Kidney (tissue), 14 donors: Measurements from ENCODE around the gene PLA2G2C. TPM values are rescaled to one million over a fixed set of nuclear protein-coding genes. Genes with fewer than 3 reads are reported as not detected.

Source experiments
- DNase-seq, 5 donors: peaks; one replicate each; pipeline ENCODE4 v3.0.0-alpha.2; 2013 to 2020
- FAIRE-seq: peaks from 2 replicates; lab custom pipeline; 2012; peaks lifted over from hg19 to GRCh38; lab: Jason Lieb, UNC
- H3K27ac ChIP-seq, 2 donors: one replicate each; pipeline ENCODE4 v1.7.0; 2013; ENCODE audit warnings: low read depth in 2 of 2, low read length in 2 of 2, inconsistent platforms in 1 of 2
- H3K27me3 ChIP-seq: one replicate; pipeline ENCODE4 v1.7.1; 2013; ENCODE audit warnings: low read length, inconsistent platforms; ENCODE audit not compliant: control insufficient read depth, insufficient read depth
- H3K36me3 ChIP-seq, 3 donors: one replicate each; pipeline versions ENCODE4 v1.7.0 to v1.7.1; 2013; ENCODE audit warnings: low read length in 3 of 3, control low read depth in 1 of 3, inconsistent platforms in 1 of 3; ENCODE audit not compliant: insufficient read depth in 3 of 3, control insufficient read depth in 2 of 3
- H3K4me1 ChIP-seq, 3 donors: one replicate each; pipeline versions ENCODE4 v1.7.0 to v1.7.1; 2013; ENCODE audit warnings: low read length in 3 of 3, inconsistent platforms in 1 of 3, low read depth in 1 of 3; ENCODE audit not compliant: control insufficient read depth in 2 of 3, insufficient read depth in 2 of 3
- H3K4me3 ChIP-seq, 3 donors: one replicate each; pipeline versions ENCODE4 v1.7.0 to v1.8.1; 2013; ENCODE audit warnings: low read length in 3 of 3, control low read depth in 1 of 3, inconsistent platforms in 1 of 3
- H3K9ac ChIP-seq, 3 donors: one replicate each; pipeline versions ENCODE4 v1.7.0 to v1.7.1; 2013; ENCODE audit warnings: low read length in 3 of 3, control low read depth in 1 of 3, inconsistent platforms in 1 of 3
- H3K9me3 ChIP-seq, 3 donors: one replicate each; pipeline versions ENCODE4 v1.7.0 to v1.7.1; 2013; ENCODE audit warnings: low read length in 3 of 3, control low read depth in 1 of 3, inconsistent platforms in 1 of 3; ENCODE audit not compliant: control insufficient read depth in 2 of 3, insufficient read depth in 1 of 3
- intact Hi-C: fragments of 100-400 bp; cut with DNase I; formaldehyde crosslinking; loops from one replicate; pipeline ENCODE4 v1.11.1; 2022
- polyA plus RNA-seq: library from polyadenylated mRNA; stranded (reverse); fragments of 350-450 nt; fragmentation: Illumina TruSeq; extraction: RNeasy Lipid Tissue Mini Kit (QIAGEN cat#74804); gene quantifications from one replicate; pipeline ENCODE4 v1.2.3, GENCODE V29; 2014; ENCODE audit warnings: low read depth, low replicate concordance; ENCODE audit not compliant: insufficient read depth
- total RNA-seq: library from RNA; stranded (reverse); fragmentation: NEBNext Ultra II Directional; extraction: Animal tissue kit (Norgen Biotek cat#: 25700); gene quantifications from one replicate; pipeline ENCODE4 v1.2.1, GENCODE V29; 2021
- TF ChIP-seq, protein P1 (sequence below): IDR thresholded peaks from 3 replicates; pipeline ENCODE4 v1.5.1; 2012; ENCODE audit warnings: mild to moderate bottlenecking, moderate library complexity, borderline replicate concordance; ENCODE audit not compliant: insufficient read depth; ENCODE audit errors: extremely low read depth
- donor health status: control.
- donor health status: control.
- donor health status: control.
- donor health status: control.
- donor health status: control.
- donor health status: DM: yes; HTN: yes; CAD: no.
- donor health status: Normal renal cell carcinoma (clear cell type).

Gene PLA2G2C
- total and polyA plus RNA-seq, 2 donors from 2014 or later = 0.31 TPM; not detected in 1

DNA sequence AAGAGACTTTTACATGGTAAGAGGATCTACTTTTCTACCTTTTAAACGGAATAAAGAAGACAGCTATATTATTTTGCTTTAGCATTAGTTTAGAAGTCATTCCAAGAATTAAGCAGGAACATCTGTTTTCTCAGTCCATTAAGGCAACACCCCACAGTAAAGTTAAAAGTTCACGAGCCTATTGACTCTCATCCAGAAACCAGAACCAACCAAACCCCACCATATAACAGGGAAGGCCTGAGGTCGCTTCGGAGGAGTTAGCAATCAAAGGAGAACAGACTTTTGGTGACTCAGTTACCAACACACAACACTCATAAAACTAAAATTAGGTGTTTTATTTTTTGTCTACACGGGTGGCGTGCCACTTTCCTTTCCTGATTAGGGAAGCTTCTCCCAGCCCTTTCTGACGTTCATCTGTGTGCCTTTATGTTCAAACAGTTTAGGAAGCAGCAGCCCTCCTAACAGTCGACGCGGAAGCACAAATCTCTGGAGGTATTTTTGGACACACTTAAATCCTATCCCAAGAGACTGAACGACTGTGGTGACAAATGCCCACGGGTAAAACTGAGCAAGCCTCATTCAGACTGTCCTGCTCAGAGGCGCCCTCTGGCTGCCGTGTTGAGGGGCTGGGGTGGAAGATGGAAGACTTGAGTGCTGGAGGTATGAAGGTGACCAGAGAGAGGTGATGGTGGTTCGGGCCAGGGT is 8.6 kb upstream of the PLA2G2C start:
- no peak overlapping the region for H3K27ac ChIP-seq
- no peaks in the 10 kb centered on the region for H3K36me3 ChIP-seq
- H3K9me3 ChIP-seq = no peaks in the 10 kb centered on the region
- no peak overlapping the region for H3K4me3 ChIP-seq
- TF ChIP-seq, protein P1, sequence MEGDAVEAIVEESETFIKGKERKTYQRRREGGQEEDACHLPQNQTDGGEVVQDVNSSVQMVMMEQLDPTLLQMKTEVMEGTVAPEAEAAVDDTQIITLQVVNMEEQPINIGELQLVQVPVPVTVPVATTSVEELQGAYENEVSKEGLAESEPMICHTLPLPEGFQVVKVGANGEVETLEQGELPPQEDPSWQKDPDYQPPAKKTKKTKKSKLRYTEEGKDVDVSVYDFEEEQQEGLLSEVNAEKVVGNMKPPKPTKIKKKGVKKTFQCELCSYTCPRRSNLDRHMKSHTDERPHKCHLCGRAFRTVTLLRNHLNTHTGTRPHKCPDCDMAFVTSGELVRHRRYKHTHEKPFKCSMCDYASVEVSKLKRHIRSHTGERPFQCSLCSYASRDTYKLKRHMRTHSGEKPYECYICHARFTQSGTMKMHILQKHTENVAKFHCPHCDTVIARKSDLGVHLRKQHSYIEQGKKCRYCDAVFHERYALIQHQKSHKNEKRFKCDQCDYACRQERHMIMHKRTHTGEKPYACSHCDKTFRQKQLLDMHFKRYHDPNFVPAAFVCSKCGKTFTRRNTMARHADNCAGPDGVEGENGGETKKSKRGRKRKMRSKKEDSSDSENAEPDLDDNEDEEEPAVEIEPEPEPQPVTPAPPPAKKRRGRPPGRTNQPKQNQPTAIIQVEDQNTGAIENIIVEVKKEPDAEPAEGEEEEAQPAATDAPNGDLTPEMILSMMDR = peak; percentile 62
- no peaks in the 10 kb centered on the region for H3K27me3 ChIP-seq
- no peak for FAIRE-seq
- DNase-seq = peak; percentile 53 to 79 (median 65)
- no peaks in the 10 kb centered on the region for H3K4me1 ChIP-seq
- intact Hi-C loops = no loop called here
- H3K9ac ChIP-seq = no peak overlapping the region

DNA sequence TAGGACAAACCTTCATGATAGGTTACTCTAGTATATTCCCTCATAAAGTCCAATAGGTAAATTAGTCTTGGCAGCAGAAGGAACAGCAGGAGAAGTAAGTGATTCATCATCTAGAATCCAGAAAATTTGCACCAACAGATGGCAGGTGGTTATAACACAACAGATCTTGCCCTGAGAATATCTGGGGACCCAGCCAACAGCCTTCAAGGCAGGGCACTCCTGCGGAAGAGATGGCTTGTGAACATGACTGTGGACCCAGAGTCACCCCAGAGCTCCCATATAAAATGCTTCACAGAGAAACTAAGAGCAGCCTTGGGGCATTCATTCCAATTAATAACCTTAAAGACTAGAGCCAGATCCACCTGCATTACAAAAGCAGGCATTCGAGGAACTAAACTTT is 7.9 kb upstream of the PLA2G2C start:
- intact Hi-C loops = no loop called here
- no peak for FAIRE-seq

DNA sequence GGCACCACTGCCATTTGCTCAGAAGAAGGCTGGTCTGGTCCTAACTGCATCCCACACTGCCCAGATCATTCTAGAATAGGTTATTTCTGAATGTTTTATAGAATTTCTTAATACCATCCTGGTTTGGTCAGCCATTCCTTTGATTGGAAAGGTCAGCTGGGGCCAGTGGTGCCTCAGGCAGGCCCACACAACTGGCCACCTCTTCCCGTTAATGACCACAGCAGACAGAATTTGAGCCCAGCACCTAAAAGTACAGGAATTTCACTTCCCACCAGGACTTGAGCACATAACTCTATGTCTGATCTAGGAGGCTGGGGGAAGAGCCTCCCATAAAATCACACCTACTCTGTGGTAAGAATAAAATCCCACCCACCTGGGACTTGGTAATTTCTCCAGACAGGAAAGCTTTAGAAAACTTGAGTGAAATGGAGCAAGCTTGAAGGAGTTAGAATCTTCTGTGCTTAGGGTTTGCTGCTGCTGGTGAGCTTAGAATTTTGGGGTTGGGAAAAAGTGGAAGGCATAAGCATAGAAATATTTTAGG is 6.6 kb upstream of the PLA2G2C start:
- no peak overlapping the region for H3K27ac ChIP-seq
- TF ChIP-seq, protein P1 = no peak
- no peak overlapping the region for H3K9ac ChIP-seq
- H3K27me3 ChIP-seq = no peaks in the 10 kb centered on the region
- H3K4me1 ChIP-seq = no peaks in the 10 kb centered on the region
- no peaks in the 10 kb centered on the region for H3K9me3 ChIP-seq
- no peaks in the 10 kb centered on the region for H3K36me3 ChIP-seq
- intact Hi-C loops = no loop called here
- H3K4me3 ChIP-seq = no peak overlapping the region
- no peak for DNase-seq
- no peak for FAIRE-seq

More for the DNA sequence above, 7.9 kb upstream of the PLA2G2C start:
- no peaks in the 10 kb centered on the region for H3K27me3 ChIP-seq
- TF ChIP-seq, protein P1 = no peak
- no peaks in the 10 kb centered on the region for H3K36me3 ChIP-seq
- H3K4me3 ChIP-seq = no peak overlapping the region
- no peaks in the 10 kb centered on the region for H3K4me1 ChIP-seq
- H3K9me3 ChIP-seq = no peaks in the 10 kb centered on the region
- DNase-seq = no peak
- no peak overlapping the region for H3K9ac ChIP-seq
- H3K27ac ChIP-seq = no peak overlapping the region
